HEK293 (cell line): ENCODE data around the gene IL25.

Experiments
- CTCF ChIA-PET: fragments of 350-600 bp; formaldehyde crosslinking; extraction: SDS; loops from one replicate; lab custom pipeline; 2021; ENCODE audit warnings: antibody characterized with exemption; lab: Yijun Ruan, JAX
- POLR2A ChIA-PET: fragments of 300-600 bp; formaldehyde crosslinking; extraction: SDS; loops from one replicate; lab custom pipeline; 2020; ENCODE audit warnings: antibody characterized with exemption, inconsistent platforms; lab: Yijun Ruan, JAX
- H3K27ac ChIP-seq: fragments of 200-500 bp; sonication (Bioruptor generic); 2 replicates; pipeline ENCODE4 v1.5.1; 2014; ENCODE audit warnings: low read depth, low read length, control low read depth, inconsistent platforms; ENCODE audit errors: extremely low read depth
- H3K36me3 ChIP-seq, 2 experiments: fragments of 200-500 bp in 1 of 2; sonication (Bioruptor generic) in 1 of 2; 1 replicate in 1 of 2; 2 replicates in 1 of 2; pipeline ENCODE4 v1.5.1; 2014 to 2017; ENCODE audit warnings: inconsistent platforms in 2 of 2, low read length in 2 of 2; ENCODE audit not compliant: control insufficient read depth in 2 of 2, insufficient read depth in 1 of 2
- H3K4me1 ChIP-seq: fragments of 200-500 bp; sonication (Bioruptor generic); 2 replicates; pipeline ENCODE4 v1.5.1; 2014; ENCODE audit warnings: mild to moderate bottlenecking, low read length, inconsistent platforms; ENCODE audit not compliant: control insufficient read depth, insufficient read depth
- H3K4me3 ChIP-seq: 2 replicates; pipeline ENCODE4 v1.5.1; 2011; ENCODE audit warnings: low read depth, mild to moderate bottlenecking, control low read depth, low read length, moderate library complexity
- H3K9me3 ChIP-seq: fragments of 200-500 bp; sonication (Bioruptor generic); 2 replicates; pipeline ENCODE4 v1.5.1; 2014; ENCODE audit warnings: low read depth, low read length, inconsistent platforms; ENCODE audit not compliant: control insufficient read depth, insufficient read depth
- SETDB1 ChIP-seq: IDR thresholded peaks from one replicate; pipeline ENCODE4 v1.6.1; 2017; ENCODE audit warnings: mild to moderate bottlenecking, low read length, moderate library complexity, mixed read lengths; ENCODE audit not compliant: insufficient read length
- ZBTB21 ChIP-seq: fragments of 450-650 bp; formaldehyde crosslinking; IDR thresholded peaks from 2 replicates; pipeline ENCODE4 v1.5.1; 2017; ENCODE audit warnings: missing biosample characterization, missing genetic modification characterization
- ZBTB48 ChIP-seq: fragments of 450-650 bp; formaldehyde crosslinking; IDR thresholded peaks from 2 replicates; pipeline ENCODE4 v1.5.1; 2016; ENCODE audit warnings: missing biosample characterization, missing genetic modification characterization
- ZNF133 ChIP-seq: fragments of 450-650 bp; formaldehyde crosslinking; IDR thresholded peaks from 2 replicates; pipeline ENCODE4 v1.5.1; 2016; ENCODE audit warnings: missing biosample characterization, missing genetic modification characterization
- ZNF223 ChIP-seq: fragments of 450-650 bp; formaldehyde crosslinking; IDR thresholded peaks from 2 replicates; pipeline ENCODE4 v1.5.1; 2016; ENCODE audit warnings: missing biosample characterization, missing genetic modification characterization
- ZNF23 ChIP-seq: fragments of 450-650 bp; formaldehyde crosslinking; IDR thresholded peaks from 2 replicates; pipeline ENCODE4 v1.5.1; 2016; ENCODE audit warnings: missing biosample characterization, missing genetic modification characterization, borderline replicate concordance
- ZNF280C ChIP-seq: fragments of 450-650 bp; formaldehyde crosslinking; IDR thresholded peaks from 2 replicates; pipeline ENCODE4 v1.5.1; 2016; ENCODE audit warnings: missing biosample characterization, missing genetic modification characterization
- ZNF311 ChIP-seq: fragments of 450-650 bp; formaldehyde crosslinking; IDR thresholded peaks from 2 replicates; pipeline ENCODE4 v1.5.1; 2017; ENCODE audit warnings: missing biosample characterization, missing genetic modification characterization, borderline replicate concordance
- ZNF335 ChIP-seq: fragments of 450-650 bp; formaldehyde crosslinking; conservative IDR thresholded peaks from 2 replicates; pipeline ENCODE4 v1.5.1; 2016; ENCODE audit warnings: missing biosample characterization, missing genetic modification characterization
- ZNF341 ChIP-seq: fragments of 450-650 bp; formaldehyde crosslinking; IDR thresholded peaks from 2 replicates; pipeline ENCODE4; 2016; ENCODE audit warnings: low read depth, missing biosample characterization, missing genetic modification characterization
- ZNF350 ChIP-seq: fragments of 450-650 bp; formaldehyde crosslinking; IDR thresholded peaks from 2 replicates; pipeline ENCODE4 v1.5.0; 2017; ENCODE audit warnings: missing biosample characterization, mild to moderate bottlenecking, missing genetic modification characterization
- ZNF354C ChIP-seq: fragments of 450-650 bp; formaldehyde crosslinking; IDR thresholded peaks from 2 replicates; pipeline ENCODE4 v1.5.1; 2016; ENCODE audit warnings: missing biosample characterization, missing genetic modification characterization, low read depth, borderline replicate concordance
- ZNF518A ChIP-seq: fragments of 450-650 bp; formaldehyde crosslinking; conservative IDR thresholded peaks from 2 replicates; pipeline ENCODE4 v1.5.1; 2016; ENCODE audit warnings: low read depth, missing biosample characterization, missing genetic modification characterization
- ZNF624 ChIP-seq: fragments of 450-650 bp; formaldehyde crosslinking; IDR thresholded peaks from 2 replicates; pipeline ENCODE4 v1.5.1; 2017; ENCODE audit warnings: missing biosample characterization, missing genetic modification characterization
- ZNF777 ChIP-seq: fragments of 450-650 bp; formaldehyde crosslinking; IDR thresholded peaks from 2 replicates; pipeline ENCODE4 v1.5.1; 2017; ENCODE audit warnings: missing biosample characterization, missing genetic modification characterization, borderline replicate concordance
- TF ChIP-seq, protein P1 (sequence below): fragments of 450-650 bp; formaldehyde crosslinking; IDR thresholded peaks from 2 replicates; pipeline ENCODE4 v1.5.1; 2016; ENCODE audit warnings: missing biosample characterization, missing genetic modification characterization

IL25 gene

GRCh38 chr14:23339506-23340268, 32.9 kb upstream of the IL25 start:
- POLR2A ChIA-PET, result no interaction called here
- H3K4me1 ChIP-seq, result no peaks in the 10 kb centered on the region
- CTCF ChIA-PET, result interaction anchor here (0.6 to 0.9 kb wide), 2 partner anchors 40 to 231 kb away, joined by 3 to 4 read pairs; no protein-coding TSS in a partner anchor
- no peaks in the 10 kb centered on the region for H3K36me3 ChIP-seq
- H3K4me3 ChIP-seq, result no peak overlapping the region
- no peak for TF ChIP-seq ZNF777
- TF ChIP-seq SETDB1, result peak; percentile 98
- TF ChIP-seq ZNF350 (tag by site-specific recombination), result no peak
- TF ChIP-seq ZBTB21, result no peak
- TF ChIP-seq ZNF354C (tag by site-specific recombination), result no peak
- no peak for TF ChIP-seq ZNF280C (tag by site-specific recombination)
- no peak for TF ChIP-seq ZNF223 (tag by site-specific recombination)
- peak; percentile 33; the same call in 1 of the 2 replicates for TF ChIP-seq ZNF518A (tag by site-specific recombination)
- H3K27ac ChIP-seq, result no peak overlapping the region
- no peaks in the 10 kb centered on the region for H3K9me3 ChIP-seq

DNA sequence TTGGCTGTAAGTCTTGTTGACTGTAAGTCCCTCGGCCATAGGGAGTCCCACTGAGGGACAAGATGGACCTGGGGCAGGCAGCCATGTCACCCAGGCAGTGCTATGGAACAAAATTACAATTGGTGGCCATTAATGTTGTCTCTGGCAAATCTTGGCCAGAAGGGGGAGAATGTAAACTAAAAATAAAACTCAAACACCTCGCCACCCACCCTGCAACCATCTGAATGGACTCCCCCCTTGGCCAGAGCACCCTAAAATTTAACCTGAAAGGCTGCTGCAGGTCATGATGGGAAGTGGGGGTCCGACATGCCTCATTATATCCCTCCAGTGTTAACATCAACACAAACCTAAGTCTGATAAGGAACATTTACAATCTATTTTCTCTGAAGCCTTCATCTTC, 28.1 kb upstream of the IL25 start:
- H3K27ac ChIP-seq, result no peak overlapping the region
- H3K4me3 ChIP-seq, result no peak overlapping the region
- no peaks in the 10 kb centered on the region for H3K9me3 ChIP-seq
- TF ChIP-seq ZNF311 (tag by site-specific recombination), result no peak
- no peaks in the 10 kb centered on the region for H3K36me3 ChIP-seq
- H3K4me1 ChIP-seq, result no peaks in the 10 kb centered on the region
- POLR2A ChIA-PET, result no interaction called here
- CTCF ChIA-PET, result interaction anchor here (0.8 to 2.3 kb wide), 3 partner anchors 13 to 36 kb away, joined by 4 to 7 read pairs (median 5); no protein-coding TSS in a partner anchor

DNA sequence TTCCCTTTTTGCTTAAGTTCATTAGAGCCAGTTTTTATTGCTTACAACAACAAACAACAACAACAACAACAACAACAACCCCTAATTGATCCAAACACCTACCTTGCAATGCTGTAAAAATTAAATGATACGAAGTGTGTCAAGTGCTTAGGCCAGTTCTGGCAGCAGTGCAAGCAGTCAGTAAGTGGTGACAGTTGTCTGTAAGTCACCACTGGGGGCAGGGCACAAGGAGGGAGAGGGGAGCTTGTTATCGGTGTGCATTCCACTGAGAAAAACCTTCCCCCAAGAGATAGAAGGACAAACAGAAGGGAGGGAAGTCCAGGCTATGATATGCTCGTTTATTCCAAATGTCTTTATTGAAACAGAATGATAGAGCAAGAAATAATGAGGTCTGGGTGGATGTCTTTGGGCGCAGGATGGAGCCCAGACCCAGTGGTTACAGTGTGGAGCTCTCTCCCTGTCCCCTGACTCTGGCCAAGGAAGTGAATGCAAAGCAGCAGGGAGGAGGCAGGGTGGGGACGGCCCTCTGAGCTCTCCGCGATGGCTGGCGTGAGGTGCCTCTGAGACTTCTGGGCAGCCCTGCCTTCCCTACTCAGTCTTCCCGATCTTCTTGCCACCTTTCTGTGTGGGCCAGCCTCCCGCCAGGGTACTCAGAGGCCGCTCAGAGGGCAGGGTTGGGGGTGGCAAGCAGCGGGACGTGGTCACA, 26.5 kb upstream of the IL25 start:
- Histone ChIP-seq H3K4me3 (no peak overlapping the region), H3K9me3 (no peaks in the 10 kb centered on the region), H3K27ac (no peak overlapping the region), H3K4me1 (no peaks in the 10 kb centered on the region), H3K36me3 (no peaks in the 10 kb centered on the region)
- ChIA-PET POLR2A (interaction anchor here (0.5 kb wide), 1 partner anchor 25 kb away, joined by 5 read pairs; no protein-coding TSS in a partner anchor), CTCF (interaction anchor here (0.6 to 1.5 kb wide), 5 partner anchors 8 to 569 kb away, joined by 3 to 9 read pairs (median 4); no protein-coding TSS in a partner anchor)
- TF ChIP-seq ZNF341 (tag by site-specific recombination), result no peak
- no peak for TF ChIP-seq ZBTB48
- TF ChIP-seq ZNF335 (tag by site-specific recombination), result no peak
- TF ChIP-seq ZNF133, result no peak
- TF ChIP-seq ZNF23 (tag by site-specific recombination), result no peak
- TF ChIP-seq ZNF624 (tag by site-specific recombination), result no peak
- TF ChIP-seq, protein P1, sequence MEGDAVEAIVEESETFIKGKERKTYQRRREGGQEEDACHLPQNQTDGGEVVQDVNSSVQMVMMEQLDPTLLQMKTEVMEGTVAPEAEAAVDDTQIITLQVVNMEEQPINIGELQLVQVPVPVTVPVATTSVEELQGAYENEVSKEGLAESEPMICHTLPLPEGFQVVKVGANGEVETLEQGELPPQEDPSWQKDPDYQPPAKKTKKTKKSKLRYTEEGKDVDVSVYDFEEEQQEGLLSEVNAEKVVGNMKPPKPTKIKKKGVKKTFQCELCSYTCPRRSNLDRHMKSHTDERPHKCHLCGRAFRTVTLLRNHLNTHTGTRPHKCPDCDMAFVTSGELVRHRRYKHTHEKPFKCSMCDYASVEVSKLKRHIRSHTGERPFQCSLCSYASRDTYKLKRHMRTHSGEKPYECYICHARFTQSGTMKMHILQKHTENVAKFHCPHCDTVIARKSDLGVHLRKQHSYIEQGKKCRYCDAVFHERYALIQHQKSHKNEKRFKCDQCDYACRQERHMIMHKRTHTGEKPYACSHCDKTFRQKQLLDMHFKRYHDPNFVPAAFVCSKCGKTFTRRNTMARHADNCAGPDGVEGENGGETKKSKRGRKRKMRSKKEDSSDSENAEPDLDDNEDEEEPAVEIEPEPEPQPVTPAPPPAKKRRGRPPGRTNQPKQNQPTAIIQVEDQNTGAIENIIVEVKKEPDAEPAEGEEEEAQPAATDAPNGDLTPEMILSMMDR (tag by site-specific recombination), result 0 out of 2 replicates have a peak, but pooled peaks have one; percentile 26
